G401.6 (cell line): ENCODE data around the gene ZBTB21.
"Not testable (repeated sequence)": the region's sequence is repeated elsewhere in the genome, so short reads cannot be mapped to it uniquely, and the experiment has no call there.

Experiments
- FAIRE-seq: peaks from 2 replicates; lab custom pipeline; 2012; peaks lifted over from hg19 to GRCh38; lab: Jason Lieb, UNC

The ZBTB21 gene

GRCh38 chr21:41966872-41967621, 43.1 kb downstream of the ZBTB21 start:
- no peak for FAIRE-seq

DNA sequence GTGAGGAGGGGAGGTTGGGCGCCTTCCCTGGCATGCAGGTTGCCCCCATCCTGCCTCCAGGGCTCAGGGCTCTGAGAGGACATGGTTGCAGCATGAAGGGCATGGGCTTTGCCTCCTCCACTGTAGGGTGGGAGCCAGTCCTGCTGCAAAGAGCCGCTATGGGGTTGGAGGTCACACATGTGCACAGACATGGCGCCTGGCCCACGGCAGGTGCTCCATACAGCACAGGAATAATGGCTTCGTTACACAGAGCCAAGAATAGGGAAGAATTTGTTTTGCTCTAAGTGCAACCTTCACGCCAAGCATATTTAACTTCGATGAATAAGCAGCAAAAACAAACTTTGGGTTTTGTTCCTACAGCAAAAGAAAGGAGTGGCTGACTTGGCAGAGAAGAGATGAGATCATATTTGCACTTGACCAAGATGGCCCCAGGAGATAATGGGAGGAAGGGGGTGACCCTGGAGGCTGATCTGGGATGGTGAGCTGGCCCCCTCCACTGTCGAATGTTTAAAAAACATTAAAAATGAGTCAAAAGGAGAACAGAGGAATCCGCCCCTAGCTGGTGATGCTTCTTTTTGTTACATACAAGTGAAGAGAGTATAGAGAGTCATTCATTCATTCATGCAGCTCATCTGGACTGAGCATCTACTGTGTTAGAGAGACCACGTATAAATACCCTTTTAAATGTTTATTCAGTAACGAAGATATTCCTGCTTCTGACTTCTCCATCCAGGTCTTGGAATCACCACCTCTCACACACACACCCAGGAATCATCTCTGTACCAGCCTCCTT, 43.9 kb downstream of the ZBTB21 start:
- FAIRE-seq, result no peak

- no peak for FAIRE-seq
Measured at GRCh38 chr21:41965461-41966013, 44.6 kb downstream of the ZBTB21 start.

DNA sequence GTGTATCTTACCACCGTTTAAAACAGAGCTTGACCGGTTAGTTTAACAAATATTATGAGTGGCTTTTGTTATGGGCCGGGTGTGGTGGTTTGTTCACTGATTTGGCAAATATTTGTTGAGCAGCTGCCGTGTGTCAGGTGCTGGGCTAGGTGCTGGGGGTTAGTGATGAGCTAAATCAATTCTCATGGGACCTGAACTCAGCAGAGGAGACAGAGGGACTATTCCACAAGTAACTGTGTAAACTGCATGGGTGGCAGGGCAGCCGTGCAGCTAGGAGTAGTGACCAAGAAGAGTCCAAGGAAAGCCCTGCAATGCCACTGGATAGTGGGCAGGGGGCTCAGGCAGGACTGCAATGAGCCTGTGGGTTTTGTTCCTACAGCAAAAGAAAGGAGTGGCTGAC, 45.1 kb downstream of the ZBTB21 start:
- FAIRE-seq, result no peak

DNA sequence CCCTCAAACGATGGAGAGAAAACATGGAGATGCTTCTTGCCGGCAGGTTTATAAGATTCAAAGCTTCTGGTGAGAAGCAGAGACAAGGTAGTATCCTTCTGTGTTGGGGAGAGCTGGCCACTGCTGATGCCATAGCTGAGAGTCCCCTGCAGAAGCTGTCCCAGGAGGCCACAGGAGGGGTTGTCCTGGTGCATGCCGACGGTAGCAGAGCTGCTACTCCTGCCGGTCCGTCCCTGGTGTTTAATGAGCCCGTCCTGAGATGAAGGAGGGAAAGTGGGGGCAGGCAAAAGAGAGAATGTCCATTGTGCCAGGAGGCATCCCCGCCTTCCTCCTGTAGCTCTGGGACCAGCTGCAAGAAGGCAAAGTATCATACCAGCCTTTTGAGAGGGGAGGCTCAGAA, 46.0 kb downstream of the ZBTB21 start:
- FAIRE-seq, result no peak

DNA sequence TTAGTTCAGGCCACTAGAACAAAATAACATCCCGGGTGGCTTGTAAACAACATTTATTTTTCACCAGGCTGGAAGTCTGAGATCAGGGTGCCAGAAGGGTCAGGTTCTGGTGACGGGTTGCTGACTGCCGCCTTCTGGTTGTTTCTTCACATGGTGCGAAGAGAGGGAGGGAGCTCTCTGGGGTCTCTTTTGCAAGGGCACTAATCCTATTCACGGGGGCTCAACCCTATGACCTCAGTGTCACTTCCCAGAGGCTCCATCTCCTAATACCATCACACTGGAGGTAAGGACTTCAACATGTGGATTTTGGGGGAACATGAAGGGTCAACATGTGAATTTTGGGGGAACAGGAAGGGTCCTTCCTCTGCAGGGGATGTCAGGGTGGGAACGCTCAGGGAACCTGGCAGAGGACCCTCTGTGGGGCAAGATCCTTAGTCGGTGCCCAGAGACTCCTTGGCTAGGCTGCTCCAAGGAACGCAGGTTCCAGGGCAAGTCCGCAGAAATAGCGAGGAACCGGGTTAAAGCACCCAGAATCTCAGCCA, 47.7 kb downstream of the ZBTB21 start:
- FAIRE-seq, result no peak

DNA sequence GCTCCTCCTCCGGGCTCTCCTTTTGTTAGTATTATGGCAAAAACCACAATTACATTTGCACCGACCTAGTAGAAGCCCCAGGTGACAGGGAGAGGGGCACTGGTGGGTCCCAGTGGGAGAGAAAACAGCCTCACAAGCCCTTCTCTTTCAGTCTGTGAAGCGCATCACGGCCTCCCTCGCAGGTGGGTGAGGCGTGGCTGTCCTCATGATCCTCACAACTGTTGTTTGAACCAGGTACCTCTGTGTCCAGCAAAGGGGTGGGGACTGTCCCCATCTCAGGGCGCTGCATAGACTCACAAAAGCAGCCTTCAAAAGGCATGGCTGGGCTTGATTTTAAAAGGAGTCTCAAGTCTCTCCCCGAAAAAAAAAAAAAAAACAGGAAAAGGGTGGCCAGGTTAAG, 48.4 kb downstream of the ZBTB21 start:
- no peak for FAIRE-seq

DNA sequence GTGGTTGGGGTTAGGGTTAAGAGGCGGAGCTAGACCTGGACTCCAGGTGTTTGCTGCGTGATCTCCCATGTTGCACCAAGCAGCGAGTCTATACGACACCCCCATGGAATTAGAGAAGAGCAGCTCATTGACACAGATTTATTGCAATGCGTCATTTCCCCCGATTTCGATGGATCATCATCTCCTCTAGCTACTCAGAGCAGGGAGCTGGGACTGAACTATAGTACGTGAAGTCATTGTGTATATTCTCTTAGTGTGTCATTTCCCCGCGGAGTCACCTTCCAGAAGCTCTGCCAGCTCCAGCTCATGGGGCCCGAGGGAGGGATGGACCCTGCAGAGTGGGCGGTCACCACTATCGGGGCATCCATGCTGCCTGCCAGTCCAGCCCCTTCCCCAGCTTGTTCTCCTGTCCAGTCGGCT, 48.9 kb downstream of the ZBTB21 start:
- FAIRE-seq, result no peak

GRCh38 chr21:41960386-41960785, 49.8 kb downstream of the ZBTB21 start:
- FAIRE-seq, result no peak

DNA sequence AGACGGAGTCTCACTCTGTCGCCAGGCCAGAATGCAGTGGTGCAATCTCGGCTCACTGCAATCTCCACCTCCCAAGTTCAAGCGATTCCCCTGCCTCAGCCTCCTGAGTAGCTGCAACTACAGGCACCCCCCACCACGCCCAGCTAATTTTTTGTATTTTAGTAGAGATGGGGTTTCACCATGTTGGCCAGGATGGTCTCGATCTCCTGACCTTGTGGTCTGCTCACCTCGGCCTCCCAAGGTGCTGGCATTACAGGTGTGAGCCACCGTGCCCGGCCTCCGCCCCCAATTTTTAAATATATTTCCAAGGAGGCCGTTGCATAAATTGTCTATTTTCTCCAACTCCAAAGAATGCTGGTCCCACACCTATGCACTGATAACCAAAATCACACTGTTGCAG, 50.5 kb downstream of the ZBTB21 start:
- not testable (repeated sequence) for FAIRE-seq

- FAIRE-seq, result no peak
Measured at GRCh38 chr21:41958886-41959563, 51.1 kb downstream of the ZBTB21 start.

- FAIRE-seq, result no peak
Measured at GRCh38 chr21:41957991-41958766, 52.0 kb downstream of the ZBTB21 start.

- no peak for FAIRE-seq
Measured at GRCh38 chr21:41956926-41957729, 53.0 kb downstream of the ZBTB21 start.

DNA sequence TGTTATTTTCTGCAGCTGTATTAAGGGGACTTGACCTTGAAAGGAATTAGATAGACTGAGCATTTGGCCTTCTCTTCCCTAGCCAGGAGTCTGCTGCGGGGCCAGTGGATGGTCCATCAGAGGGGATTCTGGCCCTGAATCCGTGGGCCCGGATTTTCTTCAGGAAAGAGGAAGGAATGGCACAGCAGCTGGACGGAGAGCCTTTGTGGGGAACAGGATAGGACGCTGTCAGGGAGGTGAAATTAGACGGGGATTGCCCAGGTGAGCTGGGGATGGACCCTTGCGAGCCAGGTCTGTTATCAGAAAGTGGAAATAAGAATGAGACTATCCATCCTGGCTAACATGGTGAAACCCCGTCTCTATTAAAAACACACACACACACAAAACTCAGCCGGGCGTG, 54.6 kb downstream of the ZBTB21 start:
- FAIRE-seq, result no peak

DNA sequence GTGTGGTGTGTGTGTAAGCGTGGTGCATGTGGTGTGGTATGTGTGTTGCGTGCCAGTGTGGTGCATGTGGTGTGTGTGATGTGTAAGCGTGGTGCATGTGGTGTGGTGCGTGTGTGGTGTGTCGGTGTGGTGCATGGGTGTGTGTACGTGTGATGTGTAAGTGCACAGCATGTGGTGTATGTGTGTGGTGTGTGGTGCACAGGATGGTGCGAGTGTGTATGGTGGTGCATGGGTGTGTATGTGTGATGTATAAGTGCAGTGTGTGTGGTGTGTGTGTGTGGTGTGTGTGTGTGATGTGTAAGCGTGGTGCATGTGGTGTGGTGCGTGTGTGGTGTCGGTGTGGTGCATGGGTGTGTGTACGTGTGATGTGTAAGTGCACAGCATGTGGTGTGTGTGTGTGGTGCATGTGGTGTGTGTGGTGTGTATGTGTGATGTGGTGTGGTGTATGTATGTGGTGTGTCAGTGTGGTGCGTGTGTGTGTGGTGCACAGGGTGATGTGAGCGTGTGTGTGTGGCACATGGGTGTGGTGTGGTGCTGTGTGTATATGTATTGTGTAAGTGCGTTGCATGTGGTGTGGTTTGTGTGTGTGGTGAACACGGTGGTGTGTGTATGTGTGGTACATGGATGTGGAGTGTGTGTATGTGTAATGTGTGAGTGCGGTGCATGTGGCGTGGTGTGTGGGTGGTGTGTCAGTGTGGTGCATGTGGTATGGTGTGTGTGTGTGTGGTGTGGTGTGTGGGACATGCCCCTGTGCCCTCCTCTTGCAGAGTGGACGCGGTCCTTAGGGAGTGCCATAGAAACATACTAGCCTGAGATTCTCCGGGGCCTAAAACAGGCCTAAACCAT, 55.3 kb downstream of the ZBTB21 start:
- no peak for FAIRE-seq

- FAIRE-seq, result no peak
Measured at GRCh38 chr21:41953831-41954653, 56.1 kb downstream of the ZBTB21 start, which contains the start of gene C2CD2. TSS of gene C2CD2 (minus strand) at chr21:41954018. CDS start at chr21:41953648, 370 bp downstream.

GRCh38 chr21:41953249-41953830, 56.8 kb downstream of the ZBTB21 start:
- no peak for FAIRE-seq

- no peak for FAIRE-seq
Measured at GRCh38 chr21:41952568-41953248, 57.5 kb downstream of the ZBTB21 start.
